ES-I3 (cell line): ENCODE results near the gene NNAT.
"Not testable (repeated sequence)": the region's sequence is repeated elsewhere in the genome, so short reads cannot be mapped to it uniquely, and the experiment has no call there.

Experiments used
- H3K36me3 ChIP-seq: 2 replicates; pipeline ENCODE4 v1.6.1; 2013; ENCODE audit warnings: mild to moderate bottlenecking, low read length, control low read depth, moderate library complexity; ENCODE audit not compliant: insufficient read depth
- H3K4me1 ChIP-seq: 2 replicates; pipeline ENCODE4 v1.6.1; 2013; ENCODE audit warnings: mild to moderate bottlenecking, control low read depth, low read length; ENCODE audit not compliant: insufficient read depth
- H3K9ac ChIP-seq: 2 replicates; pipeline ENCODE4 v1.6.1; 2013; ENCODE audit warnings: low read depth, mild to moderate bottlenecking, low read length, moderate library complexity
- H3K9me3 ChIP-seq: 2 replicates; pipeline ENCODE4 v1.6.1; 2013; ENCODE audit warnings: mild to moderate bottlenecking, low read length, moderate library complexity; ENCODE audit not compliant: control insufficient read depth, insufficient read depth

NNAT gene

DNA sequence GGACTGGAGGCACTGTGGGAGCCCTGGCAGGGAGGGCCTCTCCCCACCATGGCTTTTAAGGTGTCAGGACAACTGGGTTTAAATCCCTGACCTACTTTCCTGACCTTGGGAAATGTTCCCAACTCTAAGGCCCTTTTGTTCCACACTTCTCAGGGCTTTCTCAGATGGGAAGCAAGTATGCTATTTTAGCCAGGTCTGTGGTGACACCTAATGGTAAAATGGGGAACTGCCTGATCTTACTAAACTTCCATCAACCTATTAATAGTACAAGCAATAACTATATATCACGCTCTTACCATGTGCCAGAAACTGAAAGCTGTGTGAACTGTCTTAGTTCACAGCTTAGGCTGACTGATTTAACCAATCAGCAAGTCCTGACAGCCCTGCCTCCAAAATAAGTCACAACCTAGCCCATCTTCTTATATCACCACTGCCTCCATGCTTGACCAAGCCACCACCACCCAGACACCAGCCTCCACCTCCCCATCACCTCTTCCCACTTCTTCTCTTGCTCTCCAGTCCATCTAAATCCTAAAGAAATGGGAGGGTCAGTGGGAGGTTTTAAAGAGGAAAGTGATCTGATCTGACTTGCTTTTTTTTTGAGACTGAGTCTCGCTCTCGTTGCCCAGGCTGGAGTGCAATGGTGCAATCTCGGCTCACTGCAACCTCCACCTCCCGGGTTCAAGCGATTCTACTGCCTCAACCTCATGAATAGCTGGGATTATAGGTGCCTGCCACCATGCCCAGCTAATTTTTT is 13.5 kb downstream of the NNAT start:
- Histone ChIP-seq H3K36me3 (no peaks in the 10 kb centered on the region), H3K4me1 (0 out of 2 replicates have a peak, but pooled peaks cover 4% of the 10 kb centered on the region), H3K9ac (no peak overlapping the region), H3K9me3 (no peaks in the 10 kb centered on the region)

DNA sequence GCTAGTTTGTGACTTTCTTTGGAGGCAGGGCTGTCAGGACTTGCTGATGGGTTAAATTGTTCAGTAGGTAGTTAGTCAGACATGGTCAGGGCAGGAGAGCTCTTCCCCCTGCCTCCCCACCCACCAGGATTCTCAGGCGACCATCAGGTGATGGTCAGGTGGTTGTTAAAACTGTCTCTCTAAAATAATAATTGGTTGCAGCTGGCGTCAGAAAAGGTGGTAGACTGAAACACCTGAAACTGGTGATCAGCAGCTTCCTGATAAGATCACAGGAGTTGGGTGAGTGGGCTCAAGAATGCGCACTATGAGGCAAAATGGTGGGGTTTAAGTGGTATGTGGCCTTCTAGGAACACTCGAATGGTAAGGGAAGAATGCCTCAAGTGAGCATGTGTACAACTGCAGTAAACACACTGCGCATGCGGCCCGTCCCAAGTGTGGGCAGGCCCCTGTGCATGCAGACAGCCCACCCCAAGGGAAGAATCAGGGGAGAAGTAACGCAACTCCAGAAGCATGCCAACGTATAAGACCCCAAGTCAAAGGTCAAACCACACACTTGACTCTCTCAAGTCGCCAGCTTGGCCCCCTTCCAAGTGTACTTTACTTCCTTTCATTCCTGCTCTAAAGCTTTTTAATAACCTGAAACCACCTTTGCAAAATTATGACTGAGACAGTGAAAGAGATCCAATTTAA is 14.5 kb downstream of the NNAT start:
- 0 out of 2 replicates have a peak, but pooled peaks cover 7% of the 10 kb centered on the region for H3K4me1 ChIP-seq

DNA sequence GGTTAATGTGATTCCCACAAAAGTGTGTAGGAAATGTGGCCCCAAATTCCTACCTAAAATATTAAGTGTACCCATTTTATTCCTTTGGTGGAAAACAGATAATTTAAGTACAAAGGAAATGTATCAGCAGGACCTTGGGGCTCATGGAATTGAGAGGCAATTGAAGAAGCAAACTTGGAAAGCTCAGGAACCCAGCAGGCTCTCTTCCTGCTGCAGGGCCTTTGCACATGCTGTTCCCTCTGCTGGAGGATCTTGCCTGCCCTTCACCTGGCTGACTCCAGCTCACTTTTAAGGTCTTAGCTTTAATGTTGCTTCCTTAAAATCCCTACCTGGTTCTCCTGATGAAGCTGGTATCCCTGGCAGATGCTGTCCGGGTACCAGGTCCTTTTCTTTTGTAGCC is 16.5 kb downstream of the NNAT start:
- Histone ChIP-seq H3K9me3 (no peaks in the 10 kb centered on the region), H3K4me1 (0 out of 2 replicates have a peak, but pooled peaks cover 10% of the 10 kb centered on the region), H3K9ac (no peak overlapping the region), H3K36me3 (no peaks in the 10 kb centered on the region)

More for the DNA sequence above, 14.5 kb downstream of the NNAT start:
- Histone ChIP-seq H3K9ac (no peak overlapping the region), H3K36me3 (no peaks in the 10 kb centered on the region), H3K9me3 (no peaks in the 10 kb centered on the region)

DNA sequence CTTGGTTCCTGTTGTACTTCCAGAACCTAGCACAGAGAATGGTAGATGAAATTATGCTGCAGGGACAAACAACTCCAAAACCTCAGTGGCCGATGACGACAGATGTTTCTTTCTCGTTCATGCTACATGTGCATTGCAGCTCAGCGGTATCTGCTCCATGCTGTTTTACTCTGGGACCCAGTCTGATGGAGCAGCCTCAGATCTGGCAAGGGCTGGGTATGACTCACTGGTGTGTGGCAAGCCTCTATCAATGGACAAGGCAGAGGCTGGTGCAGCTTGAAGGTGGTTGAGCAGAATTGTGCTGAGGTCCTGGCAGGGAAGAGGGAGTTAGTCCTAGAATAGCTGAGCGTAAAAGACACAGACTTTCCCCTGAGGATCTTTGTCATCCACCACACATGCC is 17.0 kb downstream of the NNAT start:
- 0 out of 2 replicates have a peak, but pooled peaks cover 10% of the 10 kb centered on the region for H3K4me1 ChIP-seq
- H3K9me3 ChIP-seq: no peaks in the 10 kb centered on the region
- no peak overlapping the region for H3K9ac ChIP-seq
- H3K36me3 ChIP-seq: no peaks in the 10 kb centered on the region

GRCh38 chr20:37539424-37539823 is 18.4 kb downstream of the NNAT start:
- Histone ChIP-seq H3K9me3 (no peaks in the 10 kb centered on the region), H3K36me3 (no peaks in the 10 kb centered on the region), H3K4me1 (0 out of 2 replicates have a peak, but pooled peaks cover 6% of the 10 kb centered on the region), H3K9ac (no peak overlapping the region)

DNA sequence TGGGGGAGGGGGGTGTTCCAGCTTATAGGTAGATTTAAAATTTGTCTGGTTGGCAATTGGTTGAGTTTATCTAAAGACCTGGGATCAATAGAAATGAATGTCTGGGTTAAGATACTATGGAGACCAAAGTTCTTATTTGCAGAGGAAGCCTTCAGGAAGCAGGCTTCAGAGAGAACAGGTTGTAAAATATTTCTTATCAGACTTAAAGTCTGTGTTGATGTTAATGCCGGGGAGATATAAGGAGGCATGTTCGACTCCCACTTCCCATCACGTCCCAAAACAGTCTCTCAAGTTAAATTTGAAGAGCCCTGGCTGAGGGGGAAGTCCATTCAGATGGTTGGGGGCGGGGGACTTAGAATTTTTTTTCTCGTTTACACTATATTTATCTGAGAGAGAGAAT is 19.0 kb downstream of the NNAT start:
- no peak overlapping the region for H3K9ac ChIP-seq
- 0 out of 2 replicates have a peak, but pooled peaks cover 6% of the 10 kb centered on the region for H3K4me1 ChIP-seq
- no peaks in the 10 kb centered on the region for H3K36me3 ChIP-seq

GRCh38 chr20:37540838-37541237 is 19.8 kb downstream of the NNAT start:
- H3K9ac ChIP-seq, H3K4me1 ChIP-seq, H3K36me3 ChIP-seq, H3K9me3 ChIP-seq: not testable (repeated sequence)

More for the DNA sequence above, 19.0 kb downstream of the NNAT start:
- H3K9me3 ChIP-seq: no peaks in the 10 kb centered on the region

DNA sequence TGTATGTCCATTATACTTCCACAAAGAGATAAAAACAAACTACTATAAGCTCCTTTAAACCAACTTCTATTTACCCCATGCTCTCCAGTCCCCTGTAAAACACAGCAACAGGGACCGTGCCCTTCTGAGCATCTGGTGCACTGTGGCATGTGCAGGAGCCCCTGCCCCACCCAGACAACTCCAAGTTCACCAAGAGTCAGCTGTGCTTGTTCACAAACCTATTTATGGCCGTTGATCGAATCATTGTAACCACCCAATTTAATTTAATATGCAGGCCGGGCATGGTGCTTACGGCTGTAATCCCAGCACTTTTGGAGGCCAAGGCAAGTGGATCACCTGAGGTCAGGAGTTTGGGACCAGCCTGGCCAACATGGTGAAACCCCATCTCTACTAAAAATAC is 20.3 kb downstream of the NNAT start:
- H3K4me1 ChIP-seq: 0 out of 2 replicates have a peak, but pooled peaks cover 6% of the 10 kb centered on the region
- H3K36me3 ChIP-seq: no peaks in the 10 kb centered on the region
- H3K9me3 ChIP-seq: no peaks in the 10 kb centered on the region
- H3K9ac ChIP-seq: no peak overlapping the region

DNA sequence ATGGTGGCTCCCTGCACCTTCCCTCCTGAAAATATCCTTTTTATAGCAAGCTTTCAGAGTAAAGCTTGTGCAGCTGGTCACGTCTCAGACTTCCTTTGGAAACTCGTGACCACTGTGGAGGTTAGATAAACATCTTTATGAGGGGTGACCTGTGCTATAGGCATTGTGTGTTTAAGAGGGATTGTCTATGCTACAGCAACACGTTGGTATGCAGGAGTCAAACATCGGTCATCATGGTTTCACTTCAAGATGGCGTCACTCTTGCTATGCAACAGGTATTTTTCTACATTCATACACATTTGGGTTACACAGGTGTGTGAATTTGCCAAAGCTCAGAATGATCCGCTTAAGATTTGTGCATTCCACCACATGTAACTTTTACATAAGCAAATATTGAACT is 21.2 kb downstream of the NNAT start:
- no peak overlapping the region for H3K9ac ChIP-seq
- H3K9me3 ChIP-seq: no peaks in the 10 kb centered on the region
- H3K4me1 ChIP-seq: 0 out of 2 replicates have a peak, but pooled peaks cover 6% of the 10 kb centered on the region
- no peaks in the 10 kb centered on the region for H3K36me3 ChIP-seq

DNA sequence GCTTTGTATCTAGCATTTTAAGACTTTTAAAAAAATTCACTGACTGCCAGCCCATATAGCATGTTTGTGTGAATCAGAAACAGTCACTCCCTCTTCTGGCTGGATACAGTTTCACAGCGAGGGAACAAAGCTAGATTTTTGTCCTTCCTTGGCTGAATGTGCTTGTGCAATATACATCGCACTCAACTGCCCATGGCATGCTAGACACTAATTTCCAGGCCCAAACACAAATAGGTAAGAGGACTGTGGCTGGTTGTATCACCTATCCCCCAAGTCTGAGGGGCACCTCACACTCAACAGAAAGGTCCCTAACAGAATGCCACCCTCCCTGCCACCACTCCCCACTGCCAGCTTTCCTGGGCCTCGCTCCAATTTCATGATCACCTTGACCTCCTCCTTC is 22.8 kb downstream of the NNAT start:
- no peaks in the 10 kb centered on the region for H3K36me3 ChIP-seq
- H3K9me3 ChIP-seq: no peaks in the 10 kb centered on the region
- H3K9ac ChIP-seq: no peak overlapping the region
- 0 out of 2 replicates have a peak, but pooled peaks cover 6% of the 10 kb centered on the region for H3K4me1 ChIP-seq

DNA sequence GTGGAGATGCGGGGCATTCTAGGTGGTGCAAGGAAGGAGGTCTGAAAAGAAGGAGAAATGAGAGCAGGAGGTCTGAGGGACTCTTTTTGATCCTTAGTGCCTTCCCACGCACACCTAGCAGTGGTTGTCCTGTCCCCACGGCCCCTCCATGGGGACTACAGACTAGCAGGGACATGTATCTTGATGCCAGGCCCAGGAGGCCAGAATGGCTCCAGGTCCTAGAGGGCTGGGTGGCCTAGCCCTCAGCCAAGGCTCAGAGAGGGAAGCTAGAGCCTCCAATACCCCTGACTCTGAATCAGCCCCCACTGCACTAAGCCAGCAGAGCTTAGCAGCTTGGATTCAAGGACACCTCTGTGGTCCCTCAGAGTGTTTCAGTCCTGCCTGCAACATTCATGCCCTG is 23.3 kb downstream of the NNAT start:
- no peaks in the 10 kb centered on the region for H3K9me3 ChIP-seq
- H3K4me1 ChIP-seq: 0 out of 2 replicates have a peak, but pooled peaks cover 6% of the 10 kb centered on the region

GRCh38 chr20:37545516-37545915 is 24.5 kb downstream of the NNAT start:
- Histone ChIP-seq H3K4me1 (0 out of 2 replicates have a peak, but pooled peaks cover 3% of the 10 kb centered on the region), H3K9me3 (no peaks in the 10 kb centered on the region), H3K36me3 (no peaks in the 10 kb centered on the region), H3K9ac (no peak overlapping the region)

More for the DNA sequence above, 23.3 kb downstream of the NNAT start:
- Histone ChIP-seq H3K36me3 (no peaks in the 10 kb centered on the region), H3K9ac (no peak overlapping the region)

- Histone ChIP-seq H3K9me3 (no peaks in the 10 kb centered on the region), H3K4me1 (no peaks in the 10 kb centered on the region), H3K36me3 (no peaks in the 10 kb centered on the region), H3K9ac (no peak overlapping the region)
Measured at GRCh38 chr20:37547912-37548311, 26.9 kb downstream of the NNAT start.

GRCh38 chr20:37550101-37550920 is 29.3 kb downstream of the NNAT start:
- not testable (repeated sequence) for H3K9ac ChIP-seq, H3K9me3 ChIP-seq, H3K36me3 ChIP-seq, H3K4me1 ChIP-seq
